Cardiac muscle cell (in vitro differentiated cells and primary cell): ENCODE data around the gene PAFAH1B1. TPM values are rescaled to one million over a fixed set of nuclear protein-coding genes. Genes with fewer than 3 reads are reported as not detected.
"Not testable (repeated sequence)": the region's sequence is repeated elsewhere in the genome, so short reads cannot be mapped to it uniquely, and the experiment has no call there.

Source experiments
- DNase-seq, 2 donors: peaks; one replicate each; pipeline versions ENCODE4 v3.0.0 to v3.0.0-alpha.2; 2010 to 2017; ENCODE audit warnings: low read depth in 1 of 2, low spot score in 1 of 2
- H3K27ac ChIP-seq: fragments of 200-600 bp; sonication (generic); 2 replicates; pipeline ENCODE4 v1.5.1; 2016
- H3K27me3 ChIP-seq: fragments of 200-600 bp; sonication (generic); 2 replicates; pipeline ENCODE4 v1.6.0; 2016; ENCODE audit warnings: control low read depth
- H3K36me3 ChIP-seq: fragments of 200-600 bp; sonication (generic); 2 replicates; pipeline ENCODE4 v1.5.1; 2016; ENCODE audit warnings: control low read depth
- H3K4me1 ChIP-seq: fragments of 200-600 bp; sonication (generic); 2 replicates; pipeline ENCODE4 v1.8.1; 2017; ENCODE audit warnings: low read depth, mild to moderate bottlenecking, mixed run types
- H3K4me3 ChIP-seq: fragments of 200-600 bp; sonication (generic); 2 replicates; pipeline ENCODE4 v1.5.1; 2016; ENCODE audit warnings: mild to moderate bottlenecking
- H3K9me3 ChIP-seq: fragments of 200-600 bp; sonication (generic); 2 replicates; pipeline ENCODE4 v1.5.1; 2017; ENCODE audit warnings: low read depth, mild to moderate bottlenecking, control low read depth
- CTCF ChIP-seq: IDR thresholded peaks from 2 replicates; pipeline ENCODE4 v1.5.1; 2012; ENCODE audit warnings: low read depth, mild to moderate bottlenecking, low read length
- polyA plus RNA-seq: library from polyadenylated mRNA; unstranded; fragments of >200 nt; fragmentation: Nextera tagmentation; extraction: Ambion mirVana; gene quantifications from 2 replicates; pipeline ENCODE4 v1.2.1, GENCODE V29; 2016
- total RNA-seq: library from RNA; depleted of rRNA; stranded (reverse); fragments of >200 nt; gene quantifications from 2 replicates; pipeline ENCODE4 v1.2.3, GENCODE V29; 2016

PAFAH1B1 gene
- total and polyA plus RNA-seq, 2 experiments from 2014 or later = 49.3 to 79.3 TPM

GRCh38 chr17:2644971-2645370 lies 51.5 kb downstream of the PAFAH1B1 start:
- TF ChIP-seq CTCF = no peak
- no peaks in the 10 kb centered on the region for H3K27me3 ChIP-seq
- no peak overlapping the region for H3K4me3 ChIP-seq
- peaks cover under 1% of the 10 kb centered on the region for H3K36me3 ChIP-seq
- no peaks in the 10 kb centered on the region for H3K4me1 ChIP-seq
- H3K9me3 ChIP-seq = no peaks in the 10 kb centered on the region
- H3K27ac ChIP-seq = no peak overlapping the region
- DNase-seq = no peak

GRCh38 chr17:2647957-2648356 lies 54.5 kb downstream of the PAFAH1B1 start:
- H3K9me3 ChIP-seq = no peaks in the 10 kb centered on the region
- H3K27me3 ChIP-seq = no peaks in the 10 kb centered on the region
- H3K27ac ChIP-seq = no peak overlapping the region
- H3K36me3 ChIP-seq = peaks cover 7% of the 10 kb centered on the region
- H3K4me3 ChIP-seq = no peak overlapping the region
- H3K4me1 ChIP-seq = no peaks in the 10 kb centered on the region
- DNase-seq = no peak
- no peak for TF ChIP-seq CTCF

- H3K4me3 ChIP-seq = no peak overlapping the region
- peaks cover 7% of the 10 kb centered on the region for H3K36me3 ChIP-seq
- H3K4me1 ChIP-seq = no peaks in the 10 kb centered on the region
- no peaks in the 10 kb centered on the region for H3K9me3 ChIP-seq
- TF ChIP-seq CTCF = no peak
- no peak for DNase-seq
- no peaks in the 10 kb centered on the region for H3K27me3 ChIP-seq
- H3K27ac ChIP-seq = no peak overlapping the region
These were observed 55.7 kb downstream of the PAFAH1B1 start for GRCh38 chr17:2649191-2649590.

- H3K4me3 ChIP-seq, DNase-seq, H3K27me3 ChIP-seq, H3K27ac ChIP-seq, H3K4me1 ChIP-seq, H3K9me3 ChIP-seq: not testable (repeated sequence)
- H3K36me3 ChIP-seq = peaks cover 10% of the 10 kb centered on the region
These were observed 59.5 kb downstream of the PAFAH1B1 start for GRCh38 chr17:2652911-2653310.

GRCh38 chr17:2655546-2655945 lies 62.1 kb downstream of the PAFAH1B1 start:
- H3K4me1 ChIP-seq = no peaks in the 10 kb centered on the region
- peak overlapping the region; percentile 23 for H3K27ac ChIP-seq
- no peaks in the 10 kb centered on the region for H3K9me3 ChIP-seq
- no peak for DNase-seq
- H3K36me3 ChIP-seq = peaks cover 10% of the 10 kb centered on the region
- no peak for TF ChIP-seq CTCF
- no peaks in the 10 kb centered on the region for H3K27me3 ChIP-seq
- no peak overlapping the region for H3K4me3 ChIP-seq

GRCh38 chr17:2656283-2656682 lies 62.8 kb downstream of the PAFAH1B1 start:
- no peak overlapping the region for H3K4me3 ChIP-seq
- no peaks in the 10 kb centered on the region for H3K9me3 ChIP-seq
- no peaks in the 10 kb centered on the region for H3K27me3 ChIP-seq
- no peak for TF ChIP-seq CTCF
- peaks cover 10% of the 10 kb centered on the region for H3K36me3 ChIP-seq
- H3K27ac ChIP-seq = no peak overlapping the region
- no peak for DNase-seq
- no peaks in the 10 kb centered on the region for H3K4me1 ChIP-seq

GRCh38 chr17:2659337-2659736 lies 65.9 kb downstream of the PAFAH1B1 start:
- not testable (repeated sequence) for H3K27me3 ChIP-seq, H3K4me1 ChIP-seq, H3K36me3 ChIP-seq, H3K27ac ChIP-seq, H3K4me3 ChIP-seq, H3K9me3 ChIP-seq
- peak in 1 of 2 donors; percentile 27 for DNase-seq

- H3K36me3 ChIP-seq, DNase-seq, H3K4me1 ChIP-seq, H3K27ac ChIP-seq, H3K4me3 ChIP-seq, H3K27me3 ChIP-seq, H3K9me3 ChIP-seq: not testable (repeated sequence)
These were observed 67.0 kb downstream of the PAFAH1B1 start for GRCh38 chr17:2660410-2660809.
